ENCODE measurements around the gene HPDL.

DNA sequence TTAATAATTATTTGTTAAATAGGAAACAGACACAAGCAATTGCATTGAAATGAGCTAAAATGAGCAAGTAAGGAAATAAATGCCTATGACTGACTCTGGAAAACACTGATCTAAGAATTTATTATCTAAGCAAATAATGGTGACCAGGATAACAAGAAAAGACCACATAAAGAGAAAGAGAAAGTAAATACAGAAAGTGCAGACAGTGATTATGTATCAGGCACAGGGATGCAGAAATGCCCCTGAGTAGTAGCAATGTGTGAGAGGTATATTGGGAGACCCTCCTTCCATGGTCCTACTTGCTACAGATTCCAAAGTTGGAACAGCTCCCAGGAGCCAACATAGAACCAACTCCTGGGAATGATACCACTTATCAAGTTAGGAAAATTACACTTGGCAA lies 46.9 kb downstream of the HPDL start:
- TF ChIP-seq MYC (IDR thresholded peaks at IDR 0.05; ENCODE audit: low read depth, low read length) = no peak
- TF ChIP-seq, protein P1, sequence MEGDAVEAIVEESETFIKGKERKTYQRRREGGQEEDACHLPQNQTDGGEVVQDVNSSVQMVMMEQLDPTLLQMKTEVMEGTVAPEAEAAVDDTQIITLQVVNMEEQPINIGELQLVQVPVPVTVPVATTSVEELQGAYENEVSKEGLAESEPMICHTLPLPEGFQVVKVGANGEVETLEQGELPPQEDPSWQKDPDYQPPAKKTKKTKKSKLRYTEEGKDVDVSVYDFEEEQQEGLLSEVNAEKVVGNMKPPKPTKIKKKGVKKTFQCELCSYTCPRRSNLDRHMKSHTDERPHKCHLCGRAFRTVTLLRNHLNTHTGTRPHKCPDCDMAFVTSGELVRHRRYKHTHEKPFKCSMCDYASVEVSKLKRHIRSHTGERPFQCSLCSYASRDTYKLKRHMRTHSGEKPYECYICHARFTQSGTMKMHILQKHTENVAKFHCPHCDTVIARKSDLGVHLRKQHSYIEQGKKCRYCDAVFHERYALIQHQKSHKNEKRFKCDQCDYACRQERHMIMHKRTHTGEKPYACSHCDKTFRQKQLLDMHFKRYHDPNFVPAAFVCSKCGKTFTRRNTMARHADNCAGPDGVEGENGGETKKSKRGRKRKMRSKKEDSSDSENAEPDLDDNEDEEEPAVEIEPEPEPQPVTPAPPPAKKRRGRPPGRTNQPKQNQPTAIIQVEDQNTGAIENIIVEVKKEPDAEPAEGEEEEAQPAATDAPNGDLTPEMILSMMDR (IDR thresholded peaks at IDR 0.05; ENCODE audit: low read depth, low read length) = no peak

Measured in NB4 (cell line).